PFSK-1 (cell line): ENCODE data around the gene LCOR.

ENCODE experiments used
- FOXP2 ChIP-seq: optimal IDR thresholded peaks from 2 replicates; pipeline ENCODE3; 2011; ENCODE audit warnings: borderline replicate concordance, control low read depth, inconsistent platforms; ENCODE audit not compliant: insufficient read depth; ENCODE audit errors: extremely low read length, extremely low read depth
- POLR2AphosphoS5 ChIP-seq: IDR thresholded peaks from 2 replicates; pipeline ENCODE4 v1.6.1; 2012; ENCODE audit warnings: low read depth, mild to moderate bottlenecking, control low read depth, low read length, moderate library complexity
- REST ChIP-seq, 2 experiments: IDR thresholded peaks; 2 replicates each; pipeline versions ENCODE4 v1.6.1 to v1.8.0; 2011 to 2012; ENCODE audit warnings: low read depth in 2 of 2, low read length in 2 of 2, control low read depth in 1 of 2, inconsistent platforms in 1 of 2, mild to moderate bottlenecking in 1 of 2, moderate library complexity in 1 of 2; ENCODE audit not compliant: insufficient read depth in 1 of 2
- SIN3A ChIP-seq: IDR thresholded peaks from 2 replicates; pipeline ENCODE4 v1.6.1; 2012; ENCODE audit warnings: mild to moderate bottlenecking, low read length, moderate library complexity, borderline replicate concordance; ENCODE audit not compliant: insufficient read depth
- TAF1 ChIP-seq: IDR thresholded peaks from 2 replicates; pipeline ENCODE4 v1.6.1; 2012; ENCODE audit warnings: low read length, control low read depth, borderline replicate concordance; ENCODE audit not compliant: insufficient read depth

Gene LCOR

GRCh38 chr10:96863922-96864543 lies 31.9 kb downstream of the LCOR start:
- TF ChIP-seq SIN3A (no peak), FOXP2 (no peak), TAF1 (no peak), REST (IDR thresholded peaks at IDR 0.05; ENCODE audit: insufficient read depth in 1 of 2, low read depth in 2 of 2, low read length in 2 of 2) (no peak), POLR2AphosphoS5 (no peak)

GRCh38 chr10:96873086-96873485 lies 41.0 kb downstream of the LCOR start:
- TF ChIP-seq SIN3A, result no peak
- TF ChIP-seq TAF1, result no peak
- no peak for TF ChIP-seq POLR2AphosphoS5
- TF ChIP-seq FOXP2, result no peak
- TF ChIP-seq REST (IDR thresholded peaks at IDR 0.05; ENCODE audit: insufficient read depth in 1 of 2, low read depth in 2 of 2, low read length in 2 of 2), result no peak

GRCh38 chr10:96873756-96874467 lies 41.8 kb downstream of the LCOR start:
- TF ChIP-seq POLR2AphosphoS5 (no peak), REST (IDR thresholded peaks at IDR 0.05; ENCODE audit: insufficient read depth in 1 of 2, low read depth in 2 of 2, low read length in 2 of 2) (no peak), FOXP2 (no peak), TAF1 (no peak), SIN3A (no peak)

GRCh38 chr10:96878057-96878456 lies 46.0 kb downstream of the LCOR start:
- TF ChIP-seq TAF1, result no peak
- no peak for TF ChIP-seq SIN3A
- TF ChIP-seq FOXP2, result no peak
- no peak for TF ChIP-seq REST (IDR thresholded peaks at IDR 0.05; ENCODE audit: insufficient read depth in 1 of 2, low read depth in 2 of 2, low read length in 2 of 2)
- TF ChIP-seq POLR2AphosphoS5, result no peak
